NB4 (cell line): Measurements from ENCODE around the gene JAK2.

ENCODE experiments used
- DNase-seq: peaks from one replicate; pipeline ENCODE4 v3.0.0; 2010; ENCODE audit warnings: low read depth
- H3K4me3 ChIP-seq: one replicate; pipeline ENCODE4 v1.5.1; 2011; ENCODE audit warnings: mild to moderate bottlenecking, low read depth, low read length, moderate library complexity
- MAX ChIP-seq: IDR thresholded peaks from 2 replicates; pipeline ENCODE4 v1.6.1; 2011; ENCODE audit warnings: low read depth, low read length
- MYC ChIP-seq: IDR thresholded peaks from 2 replicates; pipeline ENCODE4 v1.6.1; 2011; ENCODE audit warnings: low read depth, low read length
- POLR2A ChIP-seq: IDR thresholded peaks from 2 replicates; pipeline ENCODE4 v1.6.1; 2011; ENCODE audit warnings: mild to moderate bottlenecking; ENCODE audit not compliant: insufficient read length; ENCODE audit errors: extremely low read depth
- TF ChIP-seq, protein P1 (sequence below): IDR thresholded peaks from one replicate; pipeline ENCODE4 v1.5.1; 2012; ENCODE audit warnings: low read depth, low read length

JAK2 gene

GRCh38 chr9:5122116-5122515 lies 137.0 kb downstream of the JAK2 start:
- no peak for DNase-seq
- TF ChIP-seq MYC (no peak), MAX (no peak)
- TF ChIP-seq, protein P1, sequence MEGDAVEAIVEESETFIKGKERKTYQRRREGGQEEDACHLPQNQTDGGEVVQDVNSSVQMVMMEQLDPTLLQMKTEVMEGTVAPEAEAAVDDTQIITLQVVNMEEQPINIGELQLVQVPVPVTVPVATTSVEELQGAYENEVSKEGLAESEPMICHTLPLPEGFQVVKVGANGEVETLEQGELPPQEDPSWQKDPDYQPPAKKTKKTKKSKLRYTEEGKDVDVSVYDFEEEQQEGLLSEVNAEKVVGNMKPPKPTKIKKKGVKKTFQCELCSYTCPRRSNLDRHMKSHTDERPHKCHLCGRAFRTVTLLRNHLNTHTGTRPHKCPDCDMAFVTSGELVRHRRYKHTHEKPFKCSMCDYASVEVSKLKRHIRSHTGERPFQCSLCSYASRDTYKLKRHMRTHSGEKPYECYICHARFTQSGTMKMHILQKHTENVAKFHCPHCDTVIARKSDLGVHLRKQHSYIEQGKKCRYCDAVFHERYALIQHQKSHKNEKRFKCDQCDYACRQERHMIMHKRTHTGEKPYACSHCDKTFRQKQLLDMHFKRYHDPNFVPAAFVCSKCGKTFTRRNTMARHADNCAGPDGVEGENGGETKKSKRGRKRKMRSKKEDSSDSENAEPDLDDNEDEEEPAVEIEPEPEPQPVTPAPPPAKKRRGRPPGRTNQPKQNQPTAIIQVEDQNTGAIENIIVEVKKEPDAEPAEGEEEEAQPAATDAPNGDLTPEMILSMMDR, result no peak
- no peak overlapping the region for H3K4me3 ChIP-seq

DNA sequence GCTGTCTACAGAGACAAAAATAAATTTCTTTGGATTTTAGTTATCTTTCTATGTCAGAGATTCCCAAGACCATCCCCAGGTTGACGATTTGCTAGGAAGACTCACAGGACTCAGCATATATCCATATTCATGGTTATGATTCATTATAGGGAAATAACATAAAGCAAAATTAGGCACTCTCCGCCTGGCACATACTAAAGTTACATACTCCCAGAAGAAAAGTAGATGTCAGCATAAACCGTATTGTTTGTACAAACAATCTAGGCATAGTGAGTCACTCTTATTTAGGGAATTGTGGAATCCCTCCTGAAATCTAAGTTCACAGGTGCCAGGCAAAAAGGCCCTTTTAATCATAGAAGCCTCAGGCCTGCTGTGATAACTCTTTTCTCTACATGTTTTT lies 137.4 kb downstream of the JAK2 start:
- no peak for TF ChIP-seq MAX
- no peak for TF ChIP-seq MYC
- TF ChIP-seq, protein P1, result no peak
- no peak for TF ChIP-seq POLR2A
- no peak for DNase-seq
- no peak overlapping the region for H3K4me3 ChIP-seq

- TF ChIP-seq POLR2A, result no peak
- no peak for TF ChIP-seq MAX
- TF ChIP-seq, protein P1, result no peak
- no peak for TF ChIP-seq MYC
- no peak overlapping the region for H3K4me3 ChIP-seq
- DNase-seq, result no peak
Measured at GRCh38 chr9:5140151-5140550, 155.1 kb downstream of the JAK2 start.

DNA sequence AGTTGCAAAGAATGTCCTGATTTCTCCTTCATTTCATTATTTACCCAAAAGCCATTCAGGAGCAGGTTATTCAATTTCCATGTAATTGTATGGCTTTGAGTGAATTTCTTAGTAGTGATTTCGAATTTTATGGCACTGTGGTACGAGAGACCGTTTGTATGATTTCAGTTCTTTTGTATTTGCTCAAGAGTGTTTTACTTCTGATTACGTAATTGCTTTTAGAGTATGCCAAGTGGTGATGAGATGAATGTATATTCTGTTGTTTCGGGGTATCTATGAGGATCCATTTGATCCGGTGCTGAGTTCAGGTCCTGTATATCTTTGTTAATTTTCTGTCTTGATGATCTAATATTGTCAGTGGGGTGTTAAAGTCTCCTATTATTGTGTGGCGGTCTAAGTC lies 159.1 kb downstream of the JAK2 start:
- H3K4me3 ChIP-seq, result no peak overlapping the region
- DNase-seq, result no peak
- TF ChIP-seq POLR2A (no peak), MAX (no peak), MYC (no peak)
- TF ChIP-seq, protein P1, result no peak

DNA sequence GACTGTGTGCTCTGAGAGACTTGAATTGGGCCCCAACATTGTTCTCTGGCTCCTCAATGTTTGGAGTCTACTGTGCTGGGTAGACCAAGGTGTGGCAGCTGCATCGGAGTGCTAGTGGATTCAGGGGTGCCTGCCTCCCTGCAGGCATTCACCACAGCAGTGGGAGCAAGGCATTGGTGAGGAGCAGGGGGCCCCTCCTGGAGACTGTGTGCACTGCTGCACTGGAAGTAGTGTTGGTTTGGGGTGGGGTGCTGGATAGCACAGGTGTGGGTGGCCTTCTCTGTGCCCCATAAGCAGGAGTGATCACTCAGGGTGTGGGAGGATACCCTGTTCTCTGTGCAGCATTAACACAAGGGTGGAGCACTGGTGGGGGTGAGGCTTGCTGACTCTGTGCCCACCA lies 161.2 kb downstream of the JAK2 start:
- H3K4me3 ChIP-seq, result no peak overlapping the region
- TF ChIP-seq MYC (no peak), POLR2A (no peak), MAX (no peak)
- TF ChIP-seq, protein P1, result no peak
- DNase-seq, result no peak
